HK-2 (cell line): ENCODE data around the gene DDX27.
A peak's percentile ranks its signal among the peaks of the same experiment; 100 is the strongest.

Experiments
- DNase-seq: peaks from one replicate; pipeline ENCODE4 v3.0.0-alpha.2; 2018; ENCODE audit not compliant: unreplicated experiment

Gene DDX27

GRCh38 chr20:49278036-49278817 lies 59.0 kb downstream of the DDX27 start, which contains the start of gene ZNFX1:
Gene ZNFX1, minus strand, starts transcription at chr20:49278057. Its CDS starts 2,218 bp downstream, at chr20:49275839.
- peak; percentile 100 for DNase-seq

GRCh38 chr20:49278818-49279676 lies 59.8 kb downstream of the DDX27 start:
- DNase-seq, result no peak

DNA sequence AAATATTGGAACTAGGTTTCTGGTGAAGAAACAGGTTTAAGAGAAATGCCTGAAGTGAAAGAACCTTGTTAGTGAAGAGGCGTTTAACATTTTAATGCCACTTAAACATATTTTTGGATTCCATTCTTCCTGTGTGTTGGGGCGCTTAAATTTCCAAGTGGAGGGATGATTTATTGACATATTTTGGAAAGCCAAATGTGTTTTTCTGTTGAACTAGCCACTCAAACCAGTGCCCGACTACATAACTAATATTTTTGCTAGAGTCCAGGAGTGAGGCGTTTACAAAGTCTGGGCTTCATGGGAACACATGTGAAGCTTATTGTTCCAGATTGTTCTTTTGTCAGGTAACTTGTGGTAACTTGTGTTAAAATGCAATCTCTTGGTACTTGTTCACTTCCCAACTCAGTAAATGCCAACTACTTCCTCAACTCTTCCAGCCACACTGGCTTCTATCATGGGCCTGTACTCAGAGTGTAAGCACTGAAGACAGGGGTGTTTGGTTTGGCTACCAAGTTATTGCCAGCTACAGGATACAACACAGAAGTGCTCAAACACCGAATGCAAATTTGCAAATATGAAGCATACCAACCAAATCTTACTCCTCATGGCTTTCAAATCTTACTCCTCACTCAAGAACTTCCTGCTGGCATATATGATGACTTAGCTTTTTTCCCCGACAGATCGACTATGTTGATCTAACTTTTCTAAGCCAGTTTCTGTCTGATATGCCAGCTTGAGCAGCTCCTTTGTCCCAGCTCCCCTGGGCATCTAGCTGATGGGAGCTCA lies 60.7 kb downstream of the DDX27 start:
- no peak for DNase-seq

GRCh38 chr20:49280463-49281058 lies 61.3 kb downstream of the DDX27 start:
- DNase-seq, result no peak

DNA sequence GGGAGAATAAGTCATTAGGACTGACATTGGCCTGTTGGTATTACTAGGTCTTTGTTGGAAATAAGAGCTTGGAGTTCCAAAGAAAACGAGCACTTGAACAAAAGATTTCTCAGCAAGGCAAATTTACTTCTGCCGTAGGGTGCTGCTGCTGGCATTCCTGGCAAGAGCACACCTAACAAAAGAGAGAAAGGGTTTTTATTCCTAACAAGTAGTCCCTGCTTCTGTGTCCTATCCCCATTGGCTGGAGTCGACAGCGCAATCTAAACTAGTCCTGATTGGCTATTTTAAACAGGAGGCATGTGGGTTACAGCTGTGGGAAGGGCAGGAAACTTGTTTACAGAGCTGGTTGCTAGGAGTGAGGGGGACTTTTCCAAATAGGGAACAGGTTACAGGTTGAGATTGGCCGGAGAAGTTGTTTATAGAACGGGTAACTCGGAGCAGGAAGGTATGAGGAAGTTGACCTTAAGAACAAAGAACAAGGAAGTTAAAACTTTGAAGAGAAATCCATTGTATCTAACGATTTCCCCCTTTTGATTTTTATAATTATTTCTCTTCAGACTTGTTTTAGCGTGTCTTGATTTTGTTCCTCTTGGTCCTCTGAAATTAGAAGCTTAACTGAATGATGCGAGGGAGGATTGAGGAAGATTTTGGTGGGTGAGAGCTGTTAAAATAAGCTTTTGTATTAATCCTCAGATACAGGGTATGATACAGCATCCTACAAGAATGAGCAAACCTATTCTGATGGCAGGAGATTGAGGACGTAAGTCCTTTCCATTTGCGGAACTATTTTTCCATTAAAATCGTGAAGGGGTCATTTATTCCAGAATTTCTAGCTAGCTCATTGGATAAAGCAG lies 62.1 kb downstream of the DDX27 start:
- DNase-seq, result no peak

GRCh38 chr20:49281913-49282467 lies 62.8 kb downstream of the DDX27 start:
- DNase-seq, result no peak

DNA sequence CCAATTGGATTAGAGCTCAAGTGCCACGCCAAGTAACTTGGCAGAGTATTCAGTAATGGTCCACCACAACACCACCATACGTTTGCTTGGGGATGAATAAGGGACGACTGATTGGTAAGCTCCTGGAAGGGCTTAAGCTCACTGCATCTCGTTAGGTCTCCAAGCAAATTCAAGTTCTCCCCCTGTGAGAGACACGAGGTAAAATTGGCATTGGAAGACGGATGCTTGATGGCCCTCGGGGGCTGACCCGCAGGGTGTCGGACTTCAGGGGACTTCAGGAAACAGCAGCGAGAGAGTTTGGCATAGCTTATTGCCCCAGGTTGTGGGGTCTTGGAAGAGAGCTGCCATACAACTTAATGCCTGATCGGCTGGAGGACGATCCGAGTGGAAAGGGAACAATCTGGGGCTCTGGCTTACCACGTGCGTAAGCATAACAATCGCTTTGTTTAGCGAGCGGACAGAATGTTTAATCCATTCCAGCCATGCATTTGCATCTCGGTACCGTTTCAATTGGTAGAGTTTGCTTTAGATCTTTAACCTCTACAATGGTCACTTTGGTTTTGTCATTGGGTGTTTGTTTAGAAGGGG lies 63.5 kb downstream of the DDX27 start:
- DNase-seq, result no peak

DNA sequence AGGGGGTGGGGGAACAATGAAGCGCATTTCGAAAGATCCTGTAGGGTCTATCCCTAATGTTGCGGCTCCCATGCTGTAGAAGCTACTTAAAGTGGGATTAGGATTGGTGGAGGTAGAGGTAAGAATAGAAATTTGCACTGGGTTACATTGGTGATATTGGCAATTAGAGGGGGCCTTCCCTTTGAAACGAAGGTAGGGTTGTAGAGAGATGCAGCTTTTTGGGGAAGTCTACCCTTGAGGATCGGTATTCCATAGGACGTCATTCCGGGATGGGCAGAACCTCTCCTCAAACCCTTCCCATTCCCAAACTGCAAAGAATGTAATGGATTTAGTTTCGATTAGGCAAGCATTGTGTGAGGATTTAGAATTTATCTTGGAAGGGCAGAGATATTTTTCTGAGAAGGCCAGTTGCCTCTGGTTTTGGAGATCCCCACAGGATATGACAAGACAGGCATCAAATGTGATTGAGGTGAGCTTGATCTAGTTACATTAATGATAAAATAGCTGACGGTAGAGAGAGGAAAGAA lies 64.0 kb downstream of the DDX27 start:
- DNase-seq, result no peak

DNA sequence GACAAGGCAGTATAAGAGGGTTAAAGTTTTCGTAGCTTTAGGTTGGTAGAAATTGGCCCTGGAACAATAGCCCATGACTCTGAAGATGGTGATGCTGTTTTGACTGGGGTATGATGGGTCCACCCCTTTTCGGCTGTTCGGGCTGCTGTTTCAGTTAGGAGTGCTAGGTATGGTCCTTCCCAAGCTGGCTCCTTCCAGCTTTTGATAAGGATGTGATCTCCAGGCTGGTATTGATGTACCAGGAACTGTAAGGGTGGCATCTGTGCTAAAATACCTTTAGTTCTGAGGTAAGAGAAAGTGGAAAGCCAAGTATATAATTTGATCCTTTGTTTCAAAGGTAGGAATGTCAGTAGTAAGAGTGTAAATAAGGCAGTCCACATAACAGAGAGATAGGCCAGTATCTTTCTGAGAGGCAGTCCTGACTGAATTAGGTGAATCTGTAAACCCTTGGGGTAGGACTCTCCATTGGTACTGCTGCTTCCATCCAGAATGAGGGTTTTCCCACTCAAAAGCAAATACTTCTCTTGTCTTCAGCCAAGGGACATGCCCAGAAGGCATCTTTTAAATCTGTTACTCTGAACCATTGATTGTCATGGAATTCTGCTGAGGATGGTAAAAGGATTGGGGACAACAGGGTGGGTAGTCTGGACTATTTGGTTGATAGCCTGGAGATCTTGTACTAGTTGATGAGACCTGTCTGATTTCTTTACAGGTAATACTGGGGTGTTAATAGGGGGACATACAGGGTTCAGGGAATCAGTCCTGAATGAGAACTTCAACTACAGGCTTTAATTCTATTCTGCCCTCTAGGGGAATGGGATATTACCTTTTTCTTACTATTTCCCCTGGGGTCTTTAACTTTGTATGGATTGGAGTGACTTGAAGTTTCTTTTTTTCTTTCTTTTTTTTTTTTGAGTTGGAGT lies 64.7 kb downstream of the DDX27 start:
- no peak for DNase-seq

DNA sequence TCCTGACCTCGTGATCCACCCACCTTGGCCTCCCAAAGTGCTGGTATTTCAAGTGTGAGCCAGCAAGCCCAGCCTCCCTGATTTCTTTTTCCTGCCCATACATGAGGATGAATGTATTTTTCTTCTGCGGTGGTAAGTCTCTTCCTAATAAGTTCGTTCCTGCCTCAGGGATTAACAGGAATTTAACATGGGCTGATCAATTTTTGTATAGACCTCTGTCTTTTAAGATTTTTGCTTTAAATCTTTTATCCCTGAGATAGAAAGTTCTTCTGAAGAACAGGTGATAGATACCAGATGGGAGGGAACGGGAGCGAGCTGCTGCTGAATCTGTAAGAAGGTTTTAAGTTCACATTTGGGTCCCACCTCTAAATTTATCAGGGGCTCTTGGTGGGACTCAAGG lies 65.6 kb downstream of the DDX27 start:
- DNase-seq, result no peak

DNA sequence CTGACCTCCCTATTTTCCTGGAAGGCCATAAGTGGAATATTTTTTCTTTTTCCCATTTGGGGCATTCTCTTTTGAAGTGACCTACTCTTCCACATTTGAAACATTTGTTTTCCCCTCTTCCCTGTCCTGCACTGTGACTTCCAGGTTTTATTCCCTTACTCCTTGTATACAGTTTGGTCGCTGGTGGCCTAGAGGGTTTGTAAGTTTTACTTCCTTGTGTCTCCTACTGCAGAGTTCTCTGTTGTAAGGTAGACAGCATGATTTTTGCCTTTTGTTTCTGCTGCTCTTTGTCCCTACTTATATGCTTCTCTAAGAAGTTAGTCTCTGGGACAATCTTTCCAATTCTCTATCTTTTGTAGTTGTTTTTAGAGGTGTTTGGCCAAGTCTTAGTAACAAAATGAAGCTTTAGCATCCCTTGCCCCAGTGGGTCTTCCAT lies 66.0 kb downstream of the DDX27 start:
- DNase-seq, result no peak

DNA sequence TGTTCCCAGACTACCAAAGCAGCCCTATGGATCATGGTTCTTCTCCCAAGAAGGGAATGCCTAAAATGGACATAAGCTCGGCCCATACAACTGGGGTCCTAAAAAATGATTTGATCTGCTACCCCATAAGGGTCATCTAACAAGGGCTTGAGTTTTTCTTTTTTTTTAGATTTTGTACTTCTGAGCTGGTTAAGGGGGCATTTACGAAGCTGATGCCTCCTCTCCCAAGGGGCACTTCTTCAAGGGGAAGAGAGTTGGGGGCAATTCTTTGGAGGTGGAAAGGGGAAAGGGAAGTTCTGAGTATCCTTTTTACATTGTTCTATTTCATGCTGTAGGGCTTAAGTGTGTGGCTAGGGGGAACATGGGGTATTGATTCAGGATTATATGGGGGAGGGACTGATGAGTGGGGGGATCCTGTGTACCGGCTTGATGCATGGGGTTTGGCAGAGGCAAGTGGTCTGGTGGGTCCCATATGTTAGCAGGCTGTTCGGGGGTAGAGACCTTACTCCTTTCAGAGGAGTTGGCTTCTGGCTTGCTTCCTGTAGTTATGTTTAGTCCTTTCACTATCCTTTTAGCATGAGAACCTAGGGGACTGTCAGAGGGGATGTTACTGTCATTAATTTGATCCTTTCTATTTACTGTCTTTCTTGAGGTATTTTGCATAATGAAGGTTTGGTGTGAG lies 66.7 kb downstream of the DDX27 start:
- DNase-seq, result no peak

GRCh38 chr20:49286689-49287551 lies 67.7 kb downstream of the DDX27 start:
- no peak for DNase-seq

- no peak for DNase-seq
Measured at GRCh38 chr20:49287555-49288249, 68.5 kb downstream of the DDX27 start.

DNA sequence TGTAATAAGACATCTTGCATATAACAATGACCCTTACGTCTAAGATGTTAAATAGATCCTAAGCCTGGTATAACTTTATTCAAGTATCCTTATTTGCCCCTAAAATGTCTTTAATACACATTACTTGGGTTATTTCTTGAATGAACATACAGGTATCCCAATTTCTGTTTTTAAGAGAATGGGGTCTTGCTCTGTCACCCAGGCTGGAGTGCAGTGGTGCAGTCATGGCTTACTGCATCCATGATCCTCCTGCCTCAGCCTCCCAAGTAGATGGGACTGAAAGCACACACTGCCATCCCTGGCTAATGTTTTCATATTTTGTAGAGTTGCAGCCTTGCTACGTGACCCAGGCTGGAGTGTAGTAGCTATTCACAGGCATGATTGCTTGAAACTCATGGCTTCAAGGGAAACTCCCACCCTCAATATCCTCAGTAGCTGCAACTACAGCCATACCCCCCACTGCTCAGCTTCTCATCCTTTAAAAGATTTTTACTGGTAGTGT lies 69.1 kb downstream of the DDX27 start:
- no peak for DNase-seq
